ENCODE data around the gene NCAPD3. TPM values are rescaled to one million over a fixed set of nuclear protein-coding genes. Genes with fewer than 3 reads are reported as not detected.
"Not testable (repeated sequence)": the region's sequence is repeated elsewhere in the genome, so short reads cannot be mapped to it uniquely, and the experiment has no call there.

NCAPD3 gene
- total RNA-seq, 1 experiment from 2014 or later, result 78.2 TPM

- no peak overlapping the region for H3K4me3 Mint-ChIP-seq (ENCODE audit: low read depth, unreplicated experiment)
- H3K9me3 Mint-ChIP-seq (ENCODE audit: low read depth, unreplicated experiment), result no peaks in the 10 kb centered on the region
- no TSS peak for BruUV-seq (replicated peaks)
- no peak for TF ChIP-seq CTCF (IDR thresholded peaks at IDR 0.05; ENCODE audit: unreplicated experiment)
- H3K4me1 Mint-ChIP-seq (ENCODE audit: low read depth, unreplicated experiment), result no peaks in the 10 kb centered on the region
- intact Hi-C loops (cut with micrococcal nuclease; ENCODE audit: unreplicated experiment), result no loop called here
- no peak overlapping the region for H3K27ac Mint-ChIP-seq (ENCODE audit: unreplicated experiment)
- CTCF ChIA-PET, result no interaction called here
- H3K36me3 Mint-ChIP-seq (ENCODE audit: insufficient read depth, unreplicated experiment), result no peaks in the 10 kb centered on the region
- DNase-seq, result no peak
- H3K27me3 Mint-ChIP-seq (ENCODE audit: unreplicated experiment), result peaks cover 57% of the 10 kb centered on the region
Measured at GRCh38 chr11:134120143-134120850, 103.5 kb downstream of the NCAPD3 start.

- H3K4me1 Mint-ChIP-seq (ENCODE audit: low read depth, unreplicated experiment), result no peaks in the 10 kb centered on the region
- BruUV-seq (replicated peaks), result no TSS peak
Measured at GRCh38 chr11:134119094-134119493, 104.7 kb downstream of the NCAPD3 start.

GRCh38 chr11:134118006-134118405, 105.8 kb downstream of the NCAPD3 start:
- Mint-ChIP-seq H3K4me1 (ENCODE audit: low read depth, unreplicated experiment) (no peaks in the 10 kb centered on the region), H3K36me3 (ENCODE audit: insufficient read depth, unreplicated experiment) (no peaks in the 10 kb centered on the region), H3K27me3 (ENCODE audit: unreplicated experiment) (peaks cover 34% of the 10 kb centered on the region), H3K27ac (ENCODE audit: unreplicated experiment) (no peak overlapping the region), H3K9me3 (ENCODE audit: low read depth, unreplicated experiment) (no peaks in the 10 kb centered on the region), H3K4me3 (ENCODE audit: low read depth, unreplicated experiment) (no peak overlapping the region)
- DNase-seq, result no peak
- TF ChIP-seq CTCF (IDR thresholded peaks at IDR 0.05; ENCODE audit: unreplicated experiment), result no peak
- CTCF ChIA-PET, result no interaction called here
- intact Hi-C loops (cut with micrococcal nuclease; ENCODE audit: unreplicated experiment), result no loop called here
- BruUV-seq (replicated peaks), result no TSS peak

More at GRCh38 chr11:134119094-134119493, 104.7 kb downstream of the NCAPD3 start:
- intact Hi-C loops (cut with micrococcal nuclease; ENCODE audit: unreplicated experiment), result no loop called here
- no peak for DNase-seq
- Mint-ChIP-seq H3K4me3 (ENCODE audit: low read depth, unreplicated experiment) (no peak overlapping the region), H3K9me3 (ENCODE audit: low read depth, unreplicated experiment) (no peaks in the 10 kb centered on the region), H3K27ac (ENCODE audit: unreplicated experiment) (no peak overlapping the region), H3K36me3 (ENCODE audit: insufficient read depth, unreplicated experiment) (no peaks in the 10 kb centered on the region), H3K27me3 (ENCODE audit: unreplicated experiment) (peaks cover 45% of the 10 kb centered on the region)
- no peak for TF ChIP-seq CTCF (IDR thresholded peaks at IDR 0.05; ENCODE audit: unreplicated experiment)
- CTCF ChIA-PET, result no interaction called here

- Mint-ChIP-seq H3K36me3 (ENCODE audit: insufficient read depth, unreplicated experiment) (no peaks in the 10 kb centered on the region), H3K4me1 (ENCODE audit: low read depth, unreplicated experiment) (no peaks in the 10 kb centered on the region), H3K27me3 (ENCODE audit: unreplicated experiment) (peaks cover 22% of the 10 kb centered on the region), H3K9me3 (ENCODE audit: low read depth, unreplicated experiment) (no peaks in the 10 kb centered on the region), H3K4me3 (ENCODE audit: low read depth, unreplicated experiment) (no peak overlapping the region), H3K27ac (ENCODE audit: unreplicated experiment) (no peak overlapping the region)
- no peak for TF ChIP-seq CTCF (IDR thresholded peaks at IDR 0.05; ENCODE audit: unreplicated experiment)
- CTCF ChIA-PET, result no interaction called here
- DNase-seq, result no peak
- intact Hi-C loops (cut with micrococcal nuclease; ENCODE audit: unreplicated experiment), result no loop called here
- no TSS peak for BruUV-seq (replicated peaks)
Measured at GRCh38 chr11:134116210-134116609, 107.6 kb downstream of the NCAPD3 start.

GRCh38 chr11:134113787-134114186, 110.0 kb downstream of the NCAPD3 start:
- H3K27ac Mint-ChIP-seq (ENCODE audit: unreplicated experiment); H3K9me3 Mint-ChIP-seq (ENCODE audit: low read depth, unreplicated experiment); H3K4me3 Mint-ChIP-seq (ENCODE audit: low read depth, unreplicated experiment); H3K4me1 Mint-ChIP-seq (ENCODE audit: low read depth, unreplicated experiment); H3K36me3 Mint-ChIP-seq (ENCODE audit: insufficient read depth, unreplicated experiment); DNase-seq; BruUV-seq (replicated peaks); intact Hi-C loops (cut with micrococcal nuclease; ENCODE audit: unreplicated experiment); CTCF ChIA-PET: not testable (repeated sequence)
- H3K27me3 Mint-ChIP-seq (ENCODE audit: unreplicated experiment), result peaks cover 12% of the 10 kb centered on the region

Data from Calu3 (cell line).